A549 (cell line): ENCODE measurements around the gene TOM1L1.

ENCODE experiments used
- CHD2 ChIP-seq: fragments of 150-350 bp; IDR thresholded peaks from 2 replicates; pipeline ENCODE4 v1.6.1; 2014; ENCODE audit warnings: low read length; ENCODE audit not compliant: partially characterized antibody
- MAZ ChIP-seq: fragments of 150-350 bp; IDR thresholded peaks from 2 replicates; pipeline ENCODE4 v1.6.1; 2014; ENCODE audit warnings: antibody characterized with exemption, low read depth, low read length, borderline replicate concordance
- POLR2A ChIP-seq: IDR thresholded peaks from 2 replicates; pipeline ENCODE4 v1.6.1; 2012; ENCODE audit warnings: mild to moderate bottlenecking, low read length
- TF ChIP-seq, protein P1 (sequence below): fragments of >200 bp; sonication (Bioruptor Twin); formaldehyde crosslinking; IDR thresholded peaks from 3 replicates; pipeline ENCODE4 v1.5.1; 2016
- TF ChIP-seq, protein P2 (sequence below): fragments of 200-600 bp; sonication (generic); IDR thresholded peaks from 2 replicates; pipeline ENCODE4 v1.6.1; 2016; ENCODE audit warnings: antibody characterized with exemption, mild to moderate bottlenecking, moderate library complexity
- TF ChIP-seq, protein P3 (sequence below): IDR thresholded peaks from 2 replicates; pipeline ENCODE4 v1.6.1; 2012

DNA sequence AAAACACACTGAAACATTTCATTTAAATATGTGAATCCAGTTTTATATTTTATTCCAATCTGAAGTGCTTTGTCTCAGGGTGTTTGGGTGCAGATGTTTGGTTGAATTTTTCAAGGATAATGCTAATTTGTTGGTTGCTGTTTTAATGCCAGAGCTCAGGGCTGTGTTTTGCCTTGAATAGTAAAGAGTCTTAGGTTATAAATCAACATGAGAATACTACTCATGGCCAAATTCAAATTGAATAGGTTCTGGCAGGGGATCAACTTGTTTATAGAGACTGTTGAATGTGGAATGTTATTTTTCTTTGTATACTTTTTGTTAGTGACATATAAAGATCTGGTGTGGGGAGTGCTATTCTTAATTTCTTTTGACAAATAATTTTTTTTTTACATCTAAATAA lies 18.8 kb downstream of the TOM1L1 start:
- TF ChIP-seq, protein P1, sequence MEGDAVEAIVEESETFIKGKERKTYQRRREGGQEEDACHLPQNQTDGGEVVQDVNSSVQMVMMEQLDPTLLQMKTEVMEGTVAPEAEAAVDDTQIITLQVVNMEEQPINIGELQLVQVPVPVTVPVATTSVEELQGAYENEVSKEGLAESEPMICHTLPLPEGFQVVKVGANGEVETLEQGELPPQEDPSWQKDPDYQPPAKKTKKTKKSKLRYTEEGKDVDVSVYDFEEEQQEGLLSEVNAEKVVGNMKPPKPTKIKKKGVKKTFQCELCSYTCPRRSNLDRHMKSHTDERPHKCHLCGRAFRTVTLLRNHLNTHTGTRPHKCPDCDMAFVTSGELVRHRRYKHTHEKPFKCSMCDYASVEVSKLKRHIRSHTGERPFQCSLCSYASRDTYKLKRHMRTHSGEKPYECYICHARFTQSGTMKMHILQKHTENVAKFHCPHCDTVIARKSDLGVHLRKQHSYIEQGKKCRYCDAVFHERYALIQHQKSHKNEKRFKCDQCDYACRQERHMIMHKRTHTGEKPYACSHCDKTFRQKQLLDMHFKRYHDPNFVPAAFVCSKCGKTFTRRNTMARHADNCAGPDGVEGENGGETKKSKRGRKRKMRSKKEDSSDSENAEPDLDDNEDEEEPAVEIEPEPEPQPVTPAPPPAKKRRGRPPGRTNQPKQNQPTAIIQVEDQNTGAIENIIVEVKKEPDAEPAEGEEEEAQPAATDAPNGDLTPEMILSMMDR, result no peak
- TF ChIP-seq, protein P2, sequence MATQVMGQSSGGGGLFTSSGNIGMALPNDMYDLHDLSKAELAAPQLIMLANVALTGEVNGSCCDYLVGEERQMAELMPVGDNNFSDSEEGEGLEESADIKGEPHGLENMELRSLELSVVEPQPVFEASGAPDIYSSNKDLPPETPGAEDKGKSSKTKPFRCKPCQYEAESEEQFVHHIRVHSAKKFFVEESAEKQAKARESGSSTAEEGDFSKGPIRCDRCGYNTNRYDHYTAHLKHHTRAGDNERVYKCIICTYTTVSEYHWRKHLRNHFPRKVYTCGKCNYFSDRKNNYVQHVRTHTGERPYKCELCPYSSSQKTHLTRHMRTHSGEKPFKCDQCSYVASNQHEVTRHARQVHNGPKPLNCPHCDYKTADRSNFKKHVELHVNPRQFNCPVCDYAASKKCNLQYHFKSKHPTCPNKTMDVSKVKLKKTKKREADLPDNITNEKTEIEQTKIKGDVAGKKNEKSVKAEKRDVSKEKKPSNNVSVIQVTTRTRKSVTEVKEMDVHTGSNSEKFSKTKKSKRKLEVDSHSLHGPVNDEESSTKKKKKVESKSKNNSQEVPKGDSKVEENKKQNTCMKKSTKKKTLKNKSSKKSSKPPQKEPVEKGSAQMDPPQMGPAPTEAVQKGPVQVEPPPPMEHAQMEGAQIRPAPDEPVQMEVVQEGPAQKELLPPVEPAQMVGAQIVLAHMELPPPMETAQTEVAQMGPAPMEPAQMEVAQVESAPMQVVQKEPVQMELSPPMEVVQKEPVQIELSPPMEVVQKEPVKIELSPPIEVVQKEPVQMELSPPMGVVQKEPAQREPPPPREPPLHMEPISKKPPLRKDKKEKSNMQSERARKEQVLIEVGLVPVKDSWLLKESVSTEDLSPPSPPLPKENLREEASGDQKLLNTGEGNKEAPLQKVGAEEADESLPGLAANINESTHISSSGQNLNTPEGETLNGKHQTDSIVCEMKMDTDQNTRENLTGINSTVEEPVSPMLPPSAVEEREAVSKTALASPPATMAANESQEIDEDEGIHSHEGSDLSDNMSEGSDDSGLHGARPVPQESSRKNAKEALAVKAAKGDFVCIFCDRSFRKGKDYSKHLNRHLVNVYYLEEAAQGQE, result no peak
- TF ChIP-seq, protein P3, sequence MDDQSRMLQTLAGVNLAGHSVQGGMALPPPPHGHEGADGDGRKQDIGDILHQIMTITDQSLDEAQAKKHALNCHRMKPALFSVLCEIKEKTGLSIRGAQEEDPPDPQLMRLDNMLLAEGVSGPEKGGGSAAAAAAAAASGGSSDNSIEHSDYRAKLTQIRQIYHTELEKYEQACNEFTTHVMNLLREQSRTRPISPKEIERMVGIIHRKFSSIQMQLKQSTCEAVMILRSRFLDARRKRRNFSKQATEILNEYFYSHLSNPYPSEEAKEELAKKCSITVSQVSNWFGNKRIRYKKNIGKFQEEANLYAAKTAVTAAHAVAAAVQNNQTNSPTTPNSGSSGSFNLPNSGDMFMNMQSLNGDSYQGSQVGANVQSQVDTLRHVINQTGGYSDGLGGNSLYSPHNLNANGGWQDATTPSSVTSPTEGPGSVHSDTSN, result no peak
- TF ChIP-seq POLR2A, result no peak
- TF ChIP-seq CHD2, result no peak
- TF ChIP-seq MAZ, result no peak
